B cell (primary cell): ENCODE measurements around the gene EXOC6B.

ENCODE experiments used
- CTCF ChIP-seq: fragments of 200-600 bp; IDR thresholded peaks from one replicate; pipeline ENCODE4 v1.8.0; 2022; ENCODE audit warnings: antibody characterized with exemption, mild to moderate bottlenecking
- EZH2 ChIP-seq: IDR thresholded peaks from 2 replicates; pipeline ENCODE4 v1.6.1; 2012; ENCODE audit warnings: borderline replicate concordance, low read depth, mild to moderate bottlenecking, moderate library complexity, low read length; ENCODE audit not compliant: insufficient read depth, poor library complexity, severe bottlenecking

- TF ChIP-seq EZH2 (no peak), CTCF (no peak)
Observed at GRCh38 chr2:72797740-72798139, 28.1 kb downstream of the EXOC6B start.
